HepG2 (cell line): ENCODE measurements around the gene PEX14. TPM values are rescaled to one million over a fixed set of nuclear protein-coding genes. Genes with fewer than 3 reads are reported as not detected.

Experiments
- CENPT ChIP-seq: sonication (generic); formaldehyde crosslinking; IDR thresholded peaks from 2 replicates; pipeline ENCODE4 v1.8.0; 2022; ENCODE audit warnings: low read depth, mild to moderate bottlenecking, moderate library complexity, missing genetic modification reagents
- DPF2 ChIP-seq: sonication (generic); formaldehyde crosslinking; IDR thresholded peaks from 2 replicates; pipeline ENCODE4 v1.4.0; 2020; ENCODE audit warnings: mild to moderate bottlenecking, low read depth, missing genetic modification reagents, borderline replicate concordance
- MAX ChIP-seq: IDR thresholded peaks from 2 replicates; pipeline ENCODE4 v1.6.1; 2012; ENCODE audit warnings: inconsistent platforms
- MEIS1 ChIP-seq: sonication (generic); formaldehyde crosslinking; IDR thresholded peaks from 2 replicates; pipeline ENCODE4 v1.9.0; 2021; ENCODE audit warnings: mild to moderate bottlenecking, missing genetic modification reagents, moderate library complexity, borderline replicate concordance
- NONO ChIP-seq, 2 experiments: fragments of 450-650 bp in 1 of 2; sonication (generic) in 1 of 2; formaldehyde crosslinking in 1 of 2; IDR thresholded peaks in 1 of 2; conservative IDR thresholded peaks in 1 of 2; 2 replicates each; pipeline versions ENCODE4 v1.6.1 to v1.8.0; 2017 to 2022; ENCODE audit warnings: mild to moderate bottlenecking in 1 of 2, missing genetic modification reagents in 1 of 2, moderate library complexity in 1 of 2
- SAP130 ChIP-seq: IDR thresholded peaks from 2 replicates; pipeline ENCODE4 v1.6.1; 2016; ENCODE audit warnings: low read depth
- TFDP2 ChIP-seq: sonication (generic); formaldehyde crosslinking; IDR thresholded peaks from 2 replicates; pipeline ENCODE4 v1.4.0; 2020; ENCODE audit warnings: missing genetic modification reagents
- ZBTB7B ChIP-seq: sonication (generic); formaldehyde crosslinking; IDR thresholded peaks from 2 replicates; pipeline ENCODE4 v1.4.0; 2020; ENCODE audit warnings: missing genetic modification reagents
- ZFX ChIP-seq: sonication (generic); formaldehyde crosslinking; IDR thresholded peaks from 2 replicates; pipeline ENCODE4 v1.4.0; 2020; ENCODE audit warnings: mild to moderate bottlenecking, low read depth, missing genetic modification reagents, moderate library complexity
- ZNF225 ChIP-seq: sonication (generic); formaldehyde crosslinking; IDR thresholded peaks from 2 replicates; pipeline ENCODE4 v1.4.0; 2020; ENCODE audit warnings: mild to moderate bottlenecking, missing genetic modification reagents
- ZNF276 ChIP-seq: sonication (generic); formaldehyde crosslinking; IDR thresholded peaks from 2 replicates; pipeline ENCODE4 v1.4.0; 2020; ENCODE audit warnings: mild to moderate bottlenecking, low read depth, missing genetic modification reagents
- ZNF431 ChIP-seq: sonication (generic); formaldehyde crosslinking; IDR thresholded peaks from 2 replicates; pipeline ENCODE4 v1.9.0; 2022; ENCODE audit warnings: missing genetic modification reagents, low read depth, mild to moderate bottlenecking, borderline replicate concordance
- ZNF530 ChIP-seq: sonication (generic); formaldehyde crosslinking; IDR thresholded peaks from 2 replicates; pipeline ENCODE4 v1.5.0; 2020; ENCODE audit warnings: low read depth, mild to moderate bottlenecking, missing genetic modification reagents
- ZNF577 ChIP-seq: sonication (generic); formaldehyde crosslinking; IDR thresholded peaks from 2 replicates; pipeline ENCODE4 v1.4.0; 2020; ENCODE audit warnings: mild to moderate bottlenecking, low read depth, missing genetic modification reagents, borderline replicate concordance
- ZNF788 ChIP-seq: sonication (generic); formaldehyde crosslinking; IDR thresholded peaks from 2 replicates; pipeline ENCODE4 v1.5.0; 2020; ENCODE audit warnings: mild to moderate bottlenecking, missing genetic modification reagents, borderline replicate concordance
- ZSCAN22 ChIP-seq: sonication (generic); formaldehyde crosslinking; IDR thresholded peaks from 2 replicates; pipeline ENCODE4 v1.4.0; 2020; ENCODE audit warnings: mild to moderate bottlenecking, missing genetic modification reagents
- polyA plus RNA-seq, 8 experiments: library from polyadenylated mRNA; depleted of rRNA in 3 of 8; stranded (reverse) in 7 of 8; unstranded in 1 of 8; fragments of >200 nt; fragmentation: Illumina TruSeq in 4 of 8; extraction: Trizol in 4 of 8; gene quantifications; 2 replicates each; pipeline versions ENCODE4 v1.2.1 to v1.2.3, GENCODE V29; 2011 to 2016; ENCODE audit warnings: low read depth in 4 of 8, missing spikeins in 1 of 8, mixed read lengths in 1 of 8; ENCODE audit not compliant: insufficient read depth in 1 of 8
- total RNA-seq, 5 experiments: library from RNA; depleted of rRNA; stranded (reverse); fragments of >200 nt; fragmentation: Illumina TruSeq; extraction: Trizol; gene quantifications; 2 replicates each; pipeline ENCODE4 v1.2.3, GENCODE V29; 2016; ENCODE audit warnings: low read depth in 1 of 5
- TF ChIP-seq, protein P1 (sequence below): sonication (generic); formaldehyde crosslinking; IDR thresholded peaks from 2 replicates; pipeline ENCODE4 v1.4.0; 2020; ENCODE audit warnings: missing genetic modification reagents, low read depth, mild to moderate bottlenecking, borderline replicate concordance
- TF ChIP-seq, protein P2 (sequence below): IDR thresholded peaks from 2 replicates; pipeline ENCODE4 v1.4.0; 2020; ENCODE audit warnings: mild to moderate bottlenecking, missing genetic modification reagents

PEX14 gene
- total and polyA plus RNA-seq, 2 of the 13 experiments (the other 11 are each of a cell fraction or from before 2014, with no cell fraction given), result 6.5 to 9.9 TPM

GRCh38 chr1:10667861-10668761, 193.4 kb downstream of the PEX14 start (continued):
- peak; percentile 52; the same call in 1 of the 2 replicates for TF ChIP-seq ZNF276
- TF ChIP-seq, protein P1, sequence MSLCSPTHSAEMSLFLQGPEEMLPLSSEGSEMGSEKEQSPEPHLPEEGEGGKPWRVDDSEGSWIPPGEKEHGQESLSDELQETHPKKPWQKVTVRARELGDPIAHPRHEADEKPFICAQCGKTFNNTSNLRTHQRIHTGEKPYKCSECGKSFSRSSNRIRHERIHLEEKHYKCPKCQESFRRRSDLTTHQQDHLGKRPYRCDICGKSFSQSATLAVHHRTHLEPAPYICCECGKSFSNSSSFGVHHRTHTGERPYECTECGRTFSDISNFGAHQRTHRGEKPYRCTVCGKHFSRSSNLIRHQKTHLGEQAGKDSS (CRISPR knock-in tag), result peak; percentile 60; the same call in 1 of the 2 replicates
- no peak for TF ChIP-seq ZNF530 (CRISPR knock-in tag)
- TF ChIP-seq CENPT, result no peak
- TF ChIP-seq NONO (IDR thresholded peaks at IDR 0.05), result no peak
- 0 out of 2 replicates have a peak, but pooled peaks have one; percentile 27 for TF ChIP-seq NONO (CRISPR knock-in tag; conservative IDR thresholded peaks at IDR 0.05)
- TF ChIP-seq ZNF431 (CRISPR knock-in tag), result no peak
- 0 out of 2 replicates have a peak, but pooled peaks have one; percentile 41 for TF ChIP-seq ZNF788 (CRISPR knock-in tag)
- peak; percentile 59 for TF ChIP-seq SAP130
- peak; percentile 36; the same call in 1 of the 2 replicates for TF ChIP-seq ZSCAN22 (CRISPR knock-in tag)
- TF ChIP-seq ZBTB7B (CRISPR knock-in tag), result peak; percentile 27; the same call in 1 of the 2 replicates
- TF ChIP-seq ZNF225 (CRISPR knock-in tag), result no peak
- TF ChIP-seq, protein P2, sequence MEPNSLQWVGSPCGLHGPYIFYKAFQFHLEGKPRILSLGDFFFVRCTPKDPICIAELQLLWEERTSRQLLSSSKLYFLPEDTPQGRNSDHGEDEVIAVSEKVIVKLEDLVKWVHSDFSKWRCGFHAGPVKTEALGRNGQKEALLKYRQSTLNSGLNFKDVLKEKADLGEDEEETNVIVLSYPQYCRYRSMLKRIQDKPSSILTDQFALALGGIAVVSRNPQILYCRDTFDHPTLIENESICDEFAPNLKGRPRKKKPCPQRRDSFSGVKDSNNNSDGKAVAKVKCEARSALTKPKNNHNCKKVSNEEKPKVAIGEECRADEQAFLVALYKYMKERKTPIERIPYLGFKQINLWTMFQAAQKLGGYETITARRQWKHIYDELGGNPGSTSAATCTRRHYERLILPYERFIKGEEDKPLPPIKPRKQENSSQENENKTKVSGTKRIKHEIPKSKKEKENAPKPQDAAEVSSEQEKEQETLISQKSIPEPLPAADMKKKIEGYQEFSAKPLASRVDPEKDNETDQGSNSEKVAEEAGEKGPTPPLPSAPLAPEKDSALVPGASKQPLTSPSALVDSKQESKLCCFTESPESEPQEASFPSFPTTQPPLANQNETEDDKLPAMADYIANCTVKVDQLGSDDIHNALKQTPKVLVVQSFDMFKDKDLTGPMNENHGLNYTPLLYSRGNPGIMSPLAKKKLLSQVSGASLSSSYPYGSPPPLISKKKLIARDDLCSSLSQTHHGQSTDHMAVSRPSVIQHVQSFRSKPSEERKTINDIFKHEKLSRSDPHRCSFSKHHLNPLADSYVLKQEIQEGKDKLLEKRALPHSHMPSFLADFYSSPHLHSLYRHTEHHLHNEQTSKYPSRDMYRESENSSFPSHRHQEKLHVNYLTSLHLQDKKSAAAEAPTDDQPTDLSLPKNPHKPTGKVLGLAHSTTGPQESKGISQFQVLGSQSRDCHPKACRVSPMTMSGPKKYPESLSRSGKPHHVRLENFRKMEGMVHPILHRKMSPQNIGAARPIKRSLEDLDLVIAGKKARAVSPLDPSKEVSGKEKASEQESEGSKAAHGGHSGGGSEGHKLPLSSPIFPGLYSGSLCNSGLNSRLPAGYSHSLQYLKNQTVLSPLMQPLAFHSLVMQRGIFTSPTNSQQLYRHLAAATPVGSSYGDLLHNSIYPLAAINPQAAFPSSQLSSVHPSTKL (CRISPR knock-in tag), result 0 out of 2 replicates have a peak, but pooled peaks have one; percentile 13
- TF ChIP-seq ZNF577 (CRISPR knock-in tag), result no peak
- TF ChIP-seq TFDP2 (CRISPR knock-in tag), result peak; percentile 67; the same call in 1 of the 2 replicates
- TF ChIP-seq DPF2 (CRISPR knock-in tag), result 0 out of 2 replicates have a peak, but pooled peaks have one; percentile 25
- TF ChIP-seq ZFX (CRISPR knock-in tag), result peak; percentile 77
- peak; percentile 33; the same call in 1 of the 2 replicates for TF ChIP-seq MEIS1
- peak; percentile 59; the same call in 1 of the 2 replicates for TF ChIP-seq MAX
